SH-SY5Y (cell line): ENCODE data around the gene DOK6.

ENCODE experiments used
- GATA2 ChIP-seq: IDR thresholded peaks from 2 replicates; pipeline ENCODE4 v1.6.1; 2011; ENCODE audit warnings: mild to moderate bottlenecking, low read depth, low read length
- GATA3 ChIP-seq: IDR thresholded peaks from 2 replicates; pipeline ENCODE4 v1.6.1; 2011; ENCODE audit warnings: low read depth, mild to moderate bottlenecking, low read length, moderate library complexity

The DOK6 gene

GRCh38 chr18:69684789-69685188 is 284.1 kb downstream of the DOK6 start:
- no peak for TF ChIP-seq GATA3
- TF ChIP-seq GATA2 = 0 out of 2 replicates have a peak, but pooled peaks have one; percentile 22

GRCh38 chr18:69686861-69687260 is 286.2 kb downstream of the DOK6 start:
- TF ChIP-seq GATA3 (no peak), GATA2 (no peak)

- TF ChIP-seq GATA2 (no peak), GATA3 (no peak)
Measured at GRCh38 chr18:69689121-69689759, 288.6 kb downstream of the DOK6 start.

- TF ChIP-seq GATA2 = no peak
- TF ChIP-seq GATA3 = no peak
Measured at GRCh38 chr18:69691008-69691760, 290.5 kb downstream of the DOK6 start.

- TF ChIP-seq GATA3 (no peak), GATA2 (no peak)
Measured at GRCh38 chr18:69697069-69697468, 296.4 kb downstream of the DOK6 start.

- TF ChIP-seq GATA3 = no peak
- TF ChIP-seq GATA2 = no peak
Measured at GRCh38 chr18:69697689-69698088, 297.0 kb downstream of the DOK6 start.

- TF ChIP-seq GATA2 (no peak), GATA3 (no peak)
Measured at GRCh38 chr18:69701305-69701704, 300.6 kb downstream of the DOK6 start.

- TF ChIP-seq GATA3 (no peak), GATA2 (no peak)
Measured at GRCh38 chr18:69703461-69703860, 302.8 kb downstream of the DOK6 start.

GRCh38 chr18:69705987-69706386 is 305.3 kb downstream of the DOK6 start:
- TF ChIP-seq GATA2 = no peak
- no peak for TF ChIP-seq GATA3

- TF ChIP-seq GATA3 (no peak), GATA2 (no peak)
Measured at GRCh38 chr18:69708844-69709243, 308.2 kb downstream of the DOK6 start.

GRCh38 chr18:69715191-69715795 is 314.6 kb downstream of the DOK6 start:
- TF ChIP-seq GATA2 = no peak
- TF ChIP-seq GATA3 = no peak

GRCh38 chr18:69717586-69717985 is 316.9 kb downstream of the DOK6 start:
- TF ChIP-seq GATA3 = no peak

- TF ChIP-seq GATA3 = no peak
- TF ChIP-seq GATA2 = no peak
Measured at GRCh38 chr18:69718912-69719547, 318.3 kb downstream of the DOK6 start.

GRCh38 chr18:69720422-69720821 is 319.7 kb downstream of the DOK6 start:
- TF ChIP-seq GATA2 = no peak
- no peak for TF ChIP-seq GATA3
